ENCODE measurements around the gene HSBP1L1. TPM values are rescaled to one million over a fixed set of nuclear protein-coding genes. Genes with fewer than 3 reads are reported as not detected.

Gene HSBP1L1
- total and polyA plus RNA-seq, 3 donors from 2014 or later: 5.0 to 6.6 (median 6.0) TPM

GRCh38 chr18:79953971-79954651 is 10.3 kb upstream of the HSBP1L1 start:
- intact Hi-C loops (cut with DNase I; ENCODE audit: low total_unique reads): no loop called here
- no peaks in the 10 kb centered on the region for H3K36me3 ChIP-seq (ENCODE audit: low read depth, missing control alignments)
- H3K4me3 ChIP-seq: no peak overlapping the region
- peaks cover 9% of the 10 kb centered on the region for H3K4me1 ChIP-seq
- no peaks in the 10 kb centered on the region for H3K27me3 ChIP-seq
- DNase-seq: peak; percentile 5
- no peaks in the 10 kb centered on the region for H3K9me3 ChIP-seq
- no peak overlapping the region for H3K27ac ChIP-seq
- 78 to 79% methylated on average over 10 of the region's 10 CpGs for WGBS, 2 donors
- TF ChIP-seq, protein P1, sequence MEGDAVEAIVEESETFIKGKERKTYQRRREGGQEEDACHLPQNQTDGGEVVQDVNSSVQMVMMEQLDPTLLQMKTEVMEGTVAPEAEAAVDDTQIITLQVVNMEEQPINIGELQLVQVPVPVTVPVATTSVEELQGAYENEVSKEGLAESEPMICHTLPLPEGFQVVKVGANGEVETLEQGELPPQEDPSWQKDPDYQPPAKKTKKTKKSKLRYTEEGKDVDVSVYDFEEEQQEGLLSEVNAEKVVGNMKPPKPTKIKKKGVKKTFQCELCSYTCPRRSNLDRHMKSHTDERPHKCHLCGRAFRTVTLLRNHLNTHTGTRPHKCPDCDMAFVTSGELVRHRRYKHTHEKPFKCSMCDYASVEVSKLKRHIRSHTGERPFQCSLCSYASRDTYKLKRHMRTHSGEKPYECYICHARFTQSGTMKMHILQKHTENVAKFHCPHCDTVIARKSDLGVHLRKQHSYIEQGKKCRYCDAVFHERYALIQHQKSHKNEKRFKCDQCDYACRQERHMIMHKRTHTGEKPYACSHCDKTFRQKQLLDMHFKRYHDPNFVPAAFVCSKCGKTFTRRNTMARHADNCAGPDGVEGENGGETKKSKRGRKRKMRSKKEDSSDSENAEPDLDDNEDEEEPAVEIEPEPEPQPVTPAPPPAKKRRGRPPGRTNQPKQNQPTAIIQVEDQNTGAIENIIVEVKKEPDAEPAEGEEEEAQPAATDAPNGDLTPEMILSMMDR (IDR thresholded peaks at IDR 0.05): no peak
- no peak for TF ChIP-seq POLR2A (IDR thresholded peaks at IDR 0.05)

DNA sequence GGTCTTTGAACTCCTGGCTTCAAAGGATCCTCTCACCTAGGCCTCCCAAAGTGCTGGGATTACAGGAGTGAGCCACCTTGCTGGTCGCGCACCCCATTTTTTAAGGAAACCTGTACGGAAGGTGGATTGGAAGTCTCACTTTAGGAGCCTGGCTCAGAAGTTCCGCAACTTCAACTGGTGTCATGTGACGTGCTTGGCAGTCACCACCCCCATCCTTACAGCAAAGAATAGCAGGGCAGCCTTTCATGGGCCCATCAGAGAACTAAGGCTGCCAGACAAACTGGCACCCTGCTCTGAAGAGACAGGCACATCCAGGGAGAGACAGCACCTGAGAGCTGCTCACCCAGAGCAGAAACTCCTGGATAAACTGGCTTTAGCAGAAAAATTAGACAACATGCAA is 9.7 kb upstream of the HSBP1L1 start:
- H3K9me3 ChIP-seq: no peaks in the 10 kb centered on the region
- no peak overlapping the region for H3K27ac ChIP-seq
- no peak overlapping the region for H3K4me3 ChIP-seq
- TF ChIP-seq POLR2A (IDR thresholded peaks at IDR 0.05): no peak
- TF ChIP-seq, protein P1 (IDR thresholded peaks at IDR 0.05): no peak
- WGBS, 2 donors: 86 to 94% methylated on average over 5 of the region's 5 CpGs
- H3K27me3 ChIP-seq: no peaks in the 10 kb centered on the region
- no peaks in the 10 kb centered on the region for H3K36me3 ChIP-seq (ENCODE audit: low read depth, missing control alignments)
- DNase-seq: peak; percentile 13
- peaks cover 6% of the 10 kb centered on the region for H3K4me1 ChIP-seq
- intact Hi-C loops (cut with DNase I; ENCODE audit: low total_unique reads): no loop called here

DNA sequence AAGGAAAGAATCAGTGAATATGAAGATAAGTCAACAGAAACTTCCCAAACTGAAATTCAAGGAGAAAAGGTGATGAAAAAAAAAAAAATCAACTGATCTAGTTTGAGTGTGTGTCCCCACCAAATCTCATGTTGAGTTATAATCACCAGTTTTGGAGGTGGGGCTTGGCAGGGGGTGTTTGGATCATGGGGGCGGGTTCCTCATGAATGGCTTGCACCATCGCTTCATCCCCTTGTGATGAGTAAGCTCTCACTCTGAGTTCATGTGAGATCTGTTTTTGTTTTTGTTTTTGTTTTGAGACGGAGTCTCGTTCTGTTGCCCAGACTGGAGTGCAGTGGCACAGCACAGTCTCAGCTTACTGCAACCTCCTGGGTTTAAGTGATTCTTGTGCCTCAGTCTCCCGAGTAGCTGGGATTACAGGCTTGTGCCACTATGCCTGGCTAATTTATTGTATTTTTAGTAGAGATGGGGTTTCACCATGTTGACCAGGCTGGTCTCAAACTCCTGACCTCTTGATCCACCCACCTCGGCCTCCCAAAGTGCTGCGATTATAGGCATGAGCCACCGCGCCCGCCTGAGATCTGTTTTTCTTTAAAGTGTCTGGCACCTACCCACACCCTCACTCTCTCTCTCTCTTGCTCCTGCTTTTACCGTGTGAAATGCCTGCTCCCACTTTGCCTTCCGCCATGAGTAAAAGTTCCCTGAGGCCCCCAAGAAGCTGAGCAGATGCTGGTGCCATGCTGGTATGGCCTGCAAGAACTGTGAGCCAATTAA is 9.0 kb upstream of the HSBP1L1 start:
- peak; percentile 6 for DNase-seq
- 90% methylated on average over 12 of the region's 12 CpGs for WGBS, 2 donors
- intact Hi-C loops (cut with DNase I; ENCODE audit: low total_unique reads): no loop called here

GRCh38 chr18:79956276-79956675 is 8.2 kb upstream of the HSBP1L1 start:
- TF ChIP-seq, protein P1 (IDR thresholded peaks at IDR 0.05): no peak
- TF ChIP-seq POLR2A (IDR thresholded peaks at IDR 0.05): no peak
- Histone ChIP-seq H3K4me1 (no peaks in the 10 kb centered on the region), H3K27me3 (no peaks in the 10 kb centered on the region), H3K9me3 (no peaks in the 10 kb centered on the region), H3K36me3 (ENCODE audit: low read depth, missing control alignments) (no peaks in the 10 kb centered on the region), H3K4me3 (no peak overlapping the region), H3K27ac (no peak overlapping the region)
- WGBS, 2 donors: 82 to 91% methylated on average over 2 of the region's 2 CpGs
- intact Hi-C loops (cut with DNase I; ENCODE audit: low total_unique reads): no loop called here
- DNase-seq: no peak

More for the DNA sequence above, 9.0 kb upstream of the HSBP1L1 start:
- TF ChIP-seq, protein P1 (IDR thresholded peaks at IDR 0.05): no peak
- TF ChIP-seq POLR2A (IDR thresholded peaks at IDR 0.05): no peak
- H3K9me3 ChIP-seq: no peaks in the 10 kb centered on the region
- no peaks in the 10 kb centered on the region for H3K27me3 ChIP-seq
- H3K27ac ChIP-seq: no peak overlapping the region
- H3K4me3 ChIP-seq: no peak overlapping the region
- H3K36me3 ChIP-seq (ENCODE audit: low read depth, missing control alignments): no peaks in the 10 kb centered on the region
- H3K4me1 ChIP-seq: no peaks in the 10 kb centered on the region
